ENCODE results near the gene ADH1A.
"Not testable (repeated sequence)": the region's sequence is repeated elsewhere in the genome, so short reads cannot be mapped to it uniquely, and the experiment has no call there.

ADH1A gene

GRCh38 chr4:99290848-99291786 lies at the start of gene ADH1A:
Gene ADH1A, minus strand, starts transcription at chr4:99290985. Its CDS starts 71 bp downstream, at chr4:99290914.
- DNase-seq = no peak
- no peak for ATAC-seq

- DNase-seq (no peak), ATAC-seq (no peak)
Observed at GRCh38 chr4:99339172-99339571, 48.4 kb upstream of the ADH1A start.

GRCh38 chr4:99336553-99336952 lies 45.8 kb upstream of the ADH1A start:
- ATAC-seq = no peak

GRCh38 chr4:99334880-99335279 lies 44.1 kb upstream of the ADH1A start:
- DNase-seq = no peak

More at GRCh38 chr4:99336553-99336952, 45.8 kb upstream of the ADH1A start:
- DNase-seq = no peak

GRCh38 chr4:99330648-99331047 lies 39.9 kb upstream of the ADH1A start:
- DNase-seq (no peak), ATAC-seq (no peak)

More at GRCh38 chr4:99334880-99335279, 44.1 kb upstream of the ADH1A start:
- no peak for ATAC-seq

- DNase-seq (no peak), ATAC-seq (no peak)
Observed at GRCh38 chr4:99329876-99330275, 39.1 kb upstream of the ADH1A start.

GRCh38 chr4:99324979-99325378 lies 34.2 kb upstream of the ADH1A start:
- no peak for ATAC-seq
- DNase-seq = no peak

- no peak for DNase-seq
- ATAC-seq = no peak
Observed at GRCh38 chr4:99324361-99324760, 33.6 kb upstream of the ADH1A start.

- ATAC-seq (no peak), DNase-seq (no peak)
Observed at GRCh38 chr4:99323756-99324155, 33.0 kb upstream of the ADH1A start.

- no peak for DNase-seq
- no peak for ATAC-seq
Observed at GRCh38 chr4:99321241-99322191, 30.7 kb upstream of the ADH1A start, which contains the start of gene ADH1B. Gene ADH1B, minus strand, starts transcription at chr4:99321401. Its CDS starts 70 bp downstream, at chr4:99321331.

GRCh38 chr4:99317811-99318210 lies 27.0 kb upstream of the ADH1A start:
- not testable (repeated sequence) for ATAC-seq, DNase-seq

- ATAC-seq (no peak), DNase-seq (no peak)
Observed at GRCh38 chr4:99317354-99317753, 26.6 kb upstream of the ADH1A start.

GRCh38 chr4:99315839-99316238 lies 25.1 kb upstream of the ADH1A start:
- DNase-seq (no peak), ATAC-seq (no peak)

- ATAC-seq (no peak), DNase-seq (no peak)
Observed at GRCh38 chr4:99314211-99314610, 23.4 kb upstream of the ADH1A start.

- ATAC-seq (no peak), DNase-seq (no peak)
Observed at GRCh38 chr4:99310389-99310788, 19.6 kb upstream of the ADH1A start.

GRCh38 chr4:99305638-99306400 lies 15.0 kb upstream of the ADH1A start:
- DNase-seq (no peak), ATAC-seq (no peak)

GRCh38 chr4:99301376-99302164 lies 10.8 kb upstream of the ADH1A start:
- ATAC-seq = no peak
- no peak for DNase-seq

- DNase-seq (no peak), ATAC-seq (no peak)
Observed at GRCh38 chr4:99300934-99301333, 10.1 kb upstream of the ADH1A start.

- no peak for ATAC-seq
- DNase-seq = no peak
Observed at GRCh38 chr4:99293357-99293756, 2.6 kb upstream of the ADH1A start.

- no peak for ATAC-seq
- DNase-seq = no peak
Observed at GRCh38 chr4:99285387-99285786, 5.4 kb downstream of the ADH1A start.

GRCh38 chr4:99282731-99283130 lies 8.1 kb downstream of the ADH1A start:
- ATAC-seq = no peak

More at GRCh38 chr4:99282731-99283130, 8.1 kb downstream of the ADH1A start:
- no peak for DNase-seq
